ENCODE results near the gene ARCN1.
"Not testable (repeated sequence)": the region's sequence is repeated elsewhere in the genome, so short reads cannot be mapped to it uniquely, and the experiment has no call there.

The ARCN1 gene

GRCh38 chr11:118592616-118593367, 20.6 kb downstream of the ARCN1 start:
- no peak overlapping the region for H3K27ac ChIP-seq
- no peak for TF ChIP-seq CTCF (IDR thresholded peaks at IDR 0.05)
- no peaks in the 10 kb centered on the region for H3K27me3 ChIP-seq (ENCODE audit: control insufficient read depth, insufficient read depth, low read length)
- H3K4me3 ChIP-seq (ENCODE audit: low read depth, low read length): no peak overlapping the region
- no peaks in the 10 kb centered on the region for H3K9me3 ChIP-seq (ENCODE audit: control insufficient read depth, low read length)
- H3K9ac ChIP-seq: no peak overlapping the region
- no peak overlapping the region for H3K4me2 ChIP-seq (ENCODE audit: low read length)
- H3K36me3 ChIP-seq (ENCODE audit: control insufficient read depth, insufficient read depth, low read length): no peaks in the 10 kb centered on the region
- H2AFZ ChIP-seq: no peak overlapping the region
- H3K79me2 ChIP-seq: no peaks in the 10 kb centered on the region
- no peaks in the 10 kb centered on the region for H3K4me1 ChIP-seq

GRCh38 chr11:118594984-118595383, 22.8 kb downstream of the ARCN1 start:
- not testable (repeated sequence) for H3K27me3 ChIP-seq (ENCODE audit: control insufficient read depth, insufficient read depth, low read length); H3K36me3 ChIP-seq (ENCODE audit: control insufficient read depth, insufficient read depth, low read length); H3K27ac ChIP-seq; H3K4me3 ChIP-seq (ENCODE audit: low read depth, low read length); H3K79me2 ChIP-seq; H3K9ac ChIP-seq; H3K4me1 ChIP-seq; H2AFZ ChIP-seq; H3K9me3 ChIP-seq (ENCODE audit: control insufficient read depth, low read length); H3K4me2 ChIP-seq (ENCODE audit: low read length)
- TF ChIP-seq CTCF (IDR thresholded peaks at IDR 0.05): peak; percentile 21

- Histone ChIP-seq H3K79me2 (no peaks in the 10 kb centered on the region), H3K27me3 (ENCODE audit: control insufficient read depth, insufficient read depth, low read length) (no peaks in the 10 kb centered on the region), H3K36me3 (ENCODE audit: control insufficient read depth, insufficient read depth, low read length) (no peaks in the 10 kb centered on the region), H3K4me2 (ENCODE audit: low read length) (no peak overlapping the region), H3K4me3 (ENCODE audit: low read depth, low read length) (no peak overlapping the region), H3K9me3 (ENCODE audit: control insufficient read depth, low read length) (no peaks in the 10 kb centered on the region), H2AFZ (no peak overlapping the region), H3K27ac (no peak overlapping the region), H3K4me1 (no peaks in the 10 kb centered on the region), H3K9ac (no peak overlapping the region)
- no peak for TF ChIP-seq CTCF (IDR thresholded peaks at IDR 0.05)
These were observed 24.3 kb downstream of the ARCN1 start for GRCh38 chr11:118596224-118597146.

- Histone ChIP-seq H2AFZ (no peak overlapping the region), H3K27me3 (ENCODE audit: control insufficient read depth, insufficient read depth, low read length) (no peaks in the 10 kb centered on the region), H3K4me1 (no peaks in the 10 kb centered on the region), H3K79me2 (no peaks in the 10 kb centered on the region), H3K4me2 (ENCODE audit: low read length) (no peak overlapping the region), H3K9me3 (ENCODE audit: control insufficient read depth, low read length) (no peaks in the 10 kb centered on the region), H3K4me3 (ENCODE audit: low read depth, low read length) (no peak overlapping the region), H3K27ac (no peak overlapping the region), H3K9ac (no peak overlapping the region), H3K36me3 (ENCODE audit: control insufficient read depth, insufficient read depth, low read length) (no peaks in the 10 kb centered on the region)
- no peak for TF ChIP-seq CTCF (IDR thresholded peaks at IDR 0.05)
These were observed 25.3 kb downstream of the ARCN1 start for GRCh38 chr11:118597556-118597955.
